EH (cell line): ENCODE measurements around the gene KRCC1.
"Not testable (repeated sequence)": the region's sequence is repeated elsewhere in the genome, so short reads cannot be mapped to it uniquely, and the experiment has no call there.

ENCODE experiments used
- DNase-seq: peaks from one replicate; pipeline ENCODE4 v3.0.0-alpha.2; 2015; ENCODE audit warnings: low read depth

Gene KRCC1

DNA sequence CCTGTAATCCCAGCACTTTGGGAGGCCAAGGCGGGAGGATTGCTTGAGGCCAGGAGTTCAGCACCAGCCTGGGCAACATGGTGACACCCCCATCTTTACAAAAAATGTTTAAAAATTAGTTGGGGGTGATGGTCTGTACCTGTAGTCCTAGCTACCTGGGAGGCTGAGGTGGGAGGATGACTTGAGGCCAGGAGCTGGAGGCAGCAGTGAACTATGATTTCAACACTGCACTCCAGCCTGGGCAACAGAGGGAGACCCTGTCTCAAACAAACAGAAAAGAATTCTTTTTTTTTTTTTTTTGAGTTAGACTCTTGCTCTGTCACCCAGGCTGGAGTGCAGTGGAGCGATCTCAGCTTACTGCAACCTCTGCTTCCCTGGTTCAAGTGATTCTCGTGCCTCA is 55.1 kb downstream of the KRCC1 start:
- not testable (repeated sequence) for DNase-seq

DNA sequence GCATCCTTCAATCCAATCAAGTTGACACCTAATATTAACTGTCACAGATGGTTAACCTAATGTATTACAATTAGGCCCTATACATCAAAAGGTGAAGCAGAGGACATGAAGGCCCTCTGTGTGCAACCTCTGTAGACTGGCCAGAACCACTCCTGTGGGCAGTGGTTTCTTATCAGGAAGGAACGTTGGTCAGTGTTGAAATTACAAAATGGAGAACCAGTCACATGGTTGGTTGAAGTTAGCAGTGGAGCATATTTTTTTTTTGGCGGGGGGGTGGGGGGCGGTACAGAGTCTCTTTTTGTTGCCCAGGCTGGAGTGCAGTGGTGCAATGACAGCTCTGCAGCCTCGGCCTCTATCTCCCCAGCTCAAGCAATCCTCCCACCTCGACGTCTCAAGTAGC is 59.0 kb downstream of the KRCC1 start:
- DNase-seq, result no peak

- DNase-seq, result no peak
These were observed 59.8 kb downstream of the KRCC1 start for GRCh38 chr2:87995756-87996155.

- not testable (repeated sequence) for DNase-seq
These were observed 61.2 kb downstream of the KRCC1 start for GRCh38 chr2:87994304-87994850.

DNA sequence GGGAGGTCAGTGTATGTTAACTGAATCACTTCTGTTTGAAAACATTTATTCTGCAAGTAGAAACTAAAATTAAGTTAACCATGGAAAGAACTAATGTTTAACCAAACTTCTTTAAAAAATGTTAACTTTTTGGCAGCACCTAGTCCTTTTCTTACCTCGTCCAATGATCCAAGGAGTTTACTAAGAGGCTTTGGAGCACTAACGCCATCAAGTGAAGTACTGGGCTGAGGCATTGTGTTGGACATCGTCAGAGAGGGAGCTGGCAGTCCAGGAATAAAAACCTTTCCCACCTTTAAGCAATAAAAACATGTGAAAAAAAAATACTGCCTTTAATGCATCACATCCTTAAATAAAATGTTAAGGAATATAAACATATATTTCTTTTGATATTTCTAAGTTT is 63.0 kb downstream of the KRCC1 start:
- not testable (repeated sequence) for DNase-seq

GRCh38 chr2:87987473-87987872 is 68.1 kb downstream of the KRCC1 start:
- DNase-seq, result not testable (repeated sequence)

DNA sequence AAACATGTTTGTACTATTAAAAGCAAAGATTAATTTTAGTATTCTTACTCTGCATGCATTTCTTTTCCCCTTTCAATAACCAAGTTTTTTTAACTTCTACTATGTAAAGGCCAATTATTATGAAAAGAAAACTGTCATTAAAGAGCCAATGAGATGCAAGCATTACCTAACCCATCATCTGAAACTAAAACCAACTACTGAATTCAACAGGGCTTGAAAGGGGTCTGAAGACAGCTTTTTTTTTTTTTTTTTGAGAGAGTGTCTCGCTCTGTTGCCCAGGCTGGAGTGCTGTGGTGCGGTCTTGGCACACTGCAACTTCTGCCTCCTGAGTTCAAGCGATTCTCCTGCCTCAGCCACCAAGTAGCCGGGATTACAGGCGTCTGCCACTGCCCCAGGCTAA is 69.7 kb downstream of the KRCC1 start:
- not testable (repeated sequence) for DNase-seq

DNA sequence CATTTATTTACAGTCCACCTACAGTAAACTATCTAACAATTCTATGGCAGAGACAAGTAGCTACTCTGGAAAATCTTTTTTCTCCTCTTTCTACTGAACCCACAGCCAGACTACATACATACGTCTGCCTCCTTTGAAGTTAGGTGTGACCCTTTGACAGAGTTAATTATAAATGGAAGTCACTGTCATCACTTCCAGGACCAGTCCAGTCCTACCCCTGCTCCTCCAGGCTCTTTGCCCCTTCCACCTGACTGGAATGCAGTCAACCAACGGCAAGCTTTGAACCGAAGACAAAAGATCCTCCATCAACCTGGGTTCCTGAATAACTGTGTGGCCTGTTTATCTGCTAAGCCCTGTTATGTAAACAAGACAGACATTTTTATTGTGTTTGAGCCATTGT is 74.4 kb downstream of the KRCC1 start:
- DNase-seq, result not testable (repeated sequence)
